Fibroblast of lung (primary cell): Measurements from ENCODE around the gene MSN.
"Not testable (repeated sequence)": the region's sequence is repeated elsewhere in the genome, so short reads cannot be mapped to it uniquely, and the experiment has no call there.

ENCODE experiments used
- EZH2 ChIP-seq: IDR thresholded peaks from 2 replicates; pipeline ENCODE4 v1.5.1; 2012; ENCODE audit warnings: low read length, control low read depth, mild to moderate bottlenecking; ENCODE audit errors: missing control alignments
- TF ChIP-seq, protein P1 (sequence below), 2 donors: IDR thresholded peaks in 1 of 2; conservative IDR thresholded peaks in 1 of 2; 1 replicate in 1 of 2; 2 replicates in 1 of 2; pipeline ENCODE4 v1.5.1; 2011 to 2012; ENCODE audit warnings: low read length in 2 of 2, control low read depth in 1 of 2, inconsistent platforms in 1 of 2, low read depth in 1 of 2, mild to moderate bottlenecking in 1 of 2

DNA sequence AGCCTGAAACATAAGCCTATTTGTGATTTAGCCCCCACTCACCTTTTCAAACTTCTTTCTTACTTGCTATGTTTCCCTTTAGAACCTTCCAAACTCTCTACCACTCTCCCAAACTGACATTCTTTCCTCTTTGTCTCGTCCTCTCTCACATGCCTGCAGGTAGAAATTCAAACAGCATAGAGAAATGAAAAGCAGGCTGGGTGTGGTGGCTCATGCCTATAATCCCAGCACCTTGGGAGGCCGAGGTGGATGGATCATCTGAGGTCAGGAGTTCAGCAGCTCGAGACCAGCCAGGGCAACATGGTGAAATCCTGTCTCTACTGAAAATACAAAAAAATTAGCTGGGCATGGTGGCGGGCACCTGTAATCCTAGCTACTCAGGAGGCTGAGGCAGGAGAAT lies 31.2 kb upstream of the MSN start:
- TF ChIP-seq, protein P1, sequence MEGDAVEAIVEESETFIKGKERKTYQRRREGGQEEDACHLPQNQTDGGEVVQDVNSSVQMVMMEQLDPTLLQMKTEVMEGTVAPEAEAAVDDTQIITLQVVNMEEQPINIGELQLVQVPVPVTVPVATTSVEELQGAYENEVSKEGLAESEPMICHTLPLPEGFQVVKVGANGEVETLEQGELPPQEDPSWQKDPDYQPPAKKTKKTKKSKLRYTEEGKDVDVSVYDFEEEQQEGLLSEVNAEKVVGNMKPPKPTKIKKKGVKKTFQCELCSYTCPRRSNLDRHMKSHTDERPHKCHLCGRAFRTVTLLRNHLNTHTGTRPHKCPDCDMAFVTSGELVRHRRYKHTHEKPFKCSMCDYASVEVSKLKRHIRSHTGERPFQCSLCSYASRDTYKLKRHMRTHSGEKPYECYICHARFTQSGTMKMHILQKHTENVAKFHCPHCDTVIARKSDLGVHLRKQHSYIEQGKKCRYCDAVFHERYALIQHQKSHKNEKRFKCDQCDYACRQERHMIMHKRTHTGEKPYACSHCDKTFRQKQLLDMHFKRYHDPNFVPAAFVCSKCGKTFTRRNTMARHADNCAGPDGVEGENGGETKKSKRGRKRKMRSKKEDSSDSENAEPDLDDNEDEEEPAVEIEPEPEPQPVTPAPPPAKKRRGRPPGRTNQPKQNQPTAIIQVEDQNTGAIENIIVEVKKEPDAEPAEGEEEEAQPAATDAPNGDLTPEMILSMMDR (conservative IDR thresholded peaks at IDR 0.05 in 1 of 2, IDR thresholded peaks at IDR 0.05 in 1 of 2; ENCODE audit: low read depth in 1 of 2, low read length in 2 of 2): not testable (repeated sequence)
- TF ChIP-seq EZH2: not testable (repeated sequence)
